Breast epithelium (tissue), 4 donors: ENCODE measurements around the gene ANKRD26. TPM values are rescaled to one million over a fixed set of nuclear protein-coding genes. Genes with fewer than 3 reads are reported as not detected.

Experiments
- DNase-seq, 2 donors: peaks; one replicate each; pipeline ENCODE4 v3.0.0-alpha.2; 2019; ENCODE audit warnings: low spot score in 2 of 2
- H3K27ac ChIP-seq, 2 donors: fragments of 200-600 bp; sonication (generic) in 1 of 2; one replicate each; pipeline ENCODE4 v1.5.1; 2016 to 2019; ENCODE audit warnings: mild to moderate bottlenecking in 1 of 2
- H3K27me3 ChIP-seq, 2 donors: fragments of 200-600 bp; sonication (generic) in 1 of 2; one replicate each; pipeline versions ENCODE4 v1.5.1 to v1.6.0; 2017 to 2019; ENCODE audit warnings: control low read depth in 1 of 2, mild to moderate bottlenecking in 1 of 2
- H3K36me3 ChIP-seq: fragments of 200-600 bp; one replicate; pipeline ENCODE4 v1.5.1; 2019
- H3K4me1 ChIP-seq, 2 donors: fragments of 200-600 bp; sonication (generic); one replicate each; pipeline ENCODE4 v1.5.1; 2016 to 2019; ENCODE audit warnings: control low read depth in 1 of 2
- H3K4me3 ChIP-seq, 3 donors: fragments of 200-600 bp; sonication (generic); 1 replicate in 2 of 3; 2 replicates in 1 of 3; pipeline ENCODE4 v1.5.1; 2016 to 2019; ENCODE audit warnings: mild to moderate bottlenecking in 3 of 3, moderate library complexity in 2 of 3
- H3K9me3 ChIP-seq, 2 donors: fragments of 200-600 bp; sonication (generic) in 1 of 2; one replicate each; pipeline ENCODE4 v1.5.1; 2016 to 2019; ENCODE audit warnings: control low read depth in 1 of 2
- CTCF ChIP-seq, 3 donors: fragments of 450-650 bp; IDR thresholded peaks; one replicate each; pipeline ENCODE4 v1.5.1; 2016 to 2017; ENCODE audit warnings: antibody characterized with exemption in 3 of 3, mild to moderate bottlenecking in 3 of 3, moderate library complexity in 3 of 3
- POLR2A ChIP-seq: fragments of 450-650 bp; IDR thresholded peaks from one replicate; pipeline ENCODE4 v1.6.1; 2016; ENCODE audit warnings: antibody characterized with exemption, mild to moderate bottlenecking, moderate library complexity
- POLR2AphosphoS5 ChIP-seq, 3 donors: sonication (generic); formaldehyde crosslinking; IDR thresholded peaks; one replicate each; pipeline ENCODE4 v1.6.1; 2017; ENCODE audit warnings: antibody characterized with exemption in 3 of 3
- intact Hi-C: fragments of 100-400 bp; cut with DNase I; formaldehyde crosslinking; loops from one replicate; pipeline ENCODE4 v1.15.1; 2023; ENCODE audit warnings: low total_unique reads
- total RNA-seq, 3 donors: library from RNA; depleted of rRNA; stranded (reverse); fragments of >200 nt; gene quantifications; one replicate each; pipeline ENCODE4 v1.1.0, GENCODE V29; 2016

Gene ANKRD26
- total RNA-seq, 3 donors from 2014 or later = 8.3 to 14.6 (median 13.4) TPM

- TF ChIP-seq CTCF (IDR thresholded peaks at IDR 0.05) (no peak), POLR2A (no peak), POLR2AphosphoS5 (IDR thresholded peaks at IDR 0.05) (no peak)
- Histone ChIP-seq H3K27me3 (no peaks in the 10 kb centered on the region), H3K36me3 (no peaks in the 10 kb centered on the region), H3K4me1 (no peaks in the 10 kb centered on the region), H3K9me3 (no peaks in the 10 kb centered on the region), H3K27ac (no peak overlapping the region), H3K4me3 (no peak overlapping the region)
- DNase-seq = no peak
- intact Hi-C loops = no loop called here
These were observed 112.4 kb downstream of the ANKRD26 start for GRCh38 chr10:26987851-26988250.

GRCh38 chr10:26983156-26983555, 117.1 kb downstream of the ANKRD26 start:
- Histone ChIP-seq H3K27me3 (no peaks in the 10 kb centered on the region), H3K27ac (no peak overlapping the region), H3K4me3 (no peak overlapping the region), H3K9me3 (no peaks in the 10 kb centered on the region), H3K36me3 (no peaks in the 10 kb centered on the region), H3K4me1 (no peaks in the 10 kb centered on the region)
- intact Hi-C loops = no loop called here
- TF ChIP-seq POLR2A (no peak), POLR2AphosphoS5 (IDR thresholded peaks at IDR 0.05) (no peak), CTCF (IDR thresholded peaks at IDR 0.05) (no peak)
- no peak for DNase-seq

- no peak for DNase-seq
- Histone ChIP-seq H3K4me3 (no peak overlapping the region), H3K9me3 (no peaks in the 10 kb centered on the region), H3K4me1 (no peaks in the 10 kb centered on the region), H3K27ac (no peak overlapping the region), H3K27me3 (no peaks in the 10 kb centered on the region), H3K36me3 (no peaks in the 10 kb centered on the region)
- intact Hi-C loops = no loop called here
- TF ChIP-seq CTCF (IDR thresholded peaks at IDR 0.05) (no peak), POLR2AphosphoS5 (IDR thresholded peaks at IDR 0.05) (no peak), POLR2A (no peak)
These were observed 118.2 kb downstream of the ANKRD26 start for GRCh38 chr10:26982058-26982457.

- intact Hi-C loops = no loop called here
- no peak for TF ChIP-seq POLR2AphosphoS5 (IDR thresholded peaks at IDR 0.05)
- TF ChIP-seq POLR2A = no peak
- no peak for TF ChIP-seq CTCF (IDR thresholded peaks at IDR 0.05)
These were observed 119.0 kb downstream of the ANKRD26 start for GRCh38 chr10:26981232-26981824.

GRCh38 chr10:26978519-26978918, 121.8 kb downstream of the ANKRD26 start:
- Histone ChIP-seq H3K4me3 (no peak overlapping the region), H3K27me3 (no peaks in the 10 kb centered on the region), H3K36me3 (no peaks in the 10 kb centered on the region), H3K4me1 (no peaks in the 10 kb centered on the region), H3K9me3 (no peaks in the 10 kb centered on the region), H3K27ac (no peak overlapping the region)
- intact Hi-C loops = no loop called here
- TF ChIP-seq POLR2A (no peak), POLR2AphosphoS5 (IDR thresholded peaks at IDR 0.05) (no peak), CTCF (IDR thresholded peaks at IDR 0.05) (no peak)
- DNase-seq = no peak

More at GRCh38 chr10:26981232-26981824, 119.0 kb downstream of the ANKRD26 start:
- Histone ChIP-seq H3K27ac (no peak overlapping the region), H3K36me3 (no peaks in the 10 kb centered on the region), H3K9me3 (no peaks in the 10 kb centered on the region), H3K4me1 (no peaks in the 10 kb centered on the region), H3K4me3 (no peak overlapping the region), H3K27me3 (no peaks in the 10 kb centered on the region)
- DNase-seq = no peak
